Panc1 (cell line): ENCODE measurements around the gene APBB3.

Experiments
- CTCF ChIP-seq: fragments of 450-650 bp; IDR thresholded peaks from 2 replicates; pipeline ENCODE4 v1.5.1; 2017; ENCODE audit warnings: mild to moderate bottlenecking
- POLR2AphosphoS5 ChIP-seq: IDR thresholded peaks from 2 replicates; pipeline ENCODE4 v1.6.1; 2012; ENCODE audit warnings: mild to moderate bottlenecking, low read depth, low read length, moderate library complexity
- SIN3A ChIP-seq: IDR thresholded peaks from 2 replicates; pipeline ENCODE4 v1.6.1; 2012; ENCODE audit warnings: low read depth, mild to moderate bottlenecking, low read length, moderate library complexity, borderline replicate concordance; ENCODE audit not compliant: insufficient read depth
- TCF7L2 ChIP-seq: IDR thresholded peaks from 2 replicates; pipeline ENCODE4 v1.6.1; 2011; ENCODE audit warnings: mild to moderate bottlenecking, low read depth, low read length, inconsistent platforms

- TF ChIP-seq CTCF (no peak), POLR2AphosphoS5 (peak; percentile 64), TCF7L2 (no peak), SIN3A (peak; percentile 66; the same call in 1 of the 2 replicates)
These were observed 16.7 kb downstream of the APBB3 start, which contains the start of gene EIF4EBP3 for GRCh38 chr5:140547508-140548299.
